HCT116 (cell line): Measurements from ENCODE around the gene MMP23B. TPM values are rescaled to one million over a fixed set of nuclear protein-coding genes. Genes with fewer than 3 reads are reported as not detected.
"Not testable (repeated sequence)": the region's sequence is repeated elsewhere in the genome, so short reads cannot be mapped to it uniquely, and the experiment has no call there.

ENCODE experiments used
- ATAC-seq: fragments of 200-7000 bp; cut with Tn5 transposase; 2 replicates; pipeline ENCODE4 v1.9.1; 2020; ENCODE audit warnings: mild to moderate bottlenecking, moderate library complexity
- BruUV-seq: library from RNA; stranded (reverse); fragments of 400-500 nt; replicated peaks from 2 replicates; lab custom pipeline; 2021; lab: Mats Ljungman, UMichigan
- CTCF ChIA-PET: fragments of 300-600 bp; sonication (Branson Sonifier 250); formaldehyde crosslinking; loops from one replicate; lab custom pipeline; 2021; ENCODE audit warnings: antibody characterized with exemption; lab: Charles Lee
- POLR2A ChIA-PET: fragments of 300-600, 350-600 bp; sonication (Branson Sonifier 250); formaldehyde crosslinking; loops from one replicate; lab custom pipeline; 2021; ENCODE audit warnings: antibody characterized with exemption; lab: Charles Lee
- RAD21 ChIA-PET, 2 experiments: fragments of 300-600 bp; sonication (Branson Sonifier 250); formaldehyde crosslinking; loops; one replicate each; lab custom pipeline; 2023; ENCODE audit warnings: low total read pairs in 2 of 2; ENCODE audit not compliant: uncharacterized antibody in 2 of 2, unreplicated experiment in 2 of 2, low non-redundant PET in 1 of 2; lab: Charles Lee
- DNase-seq: peaks from one replicate; pipeline ENCODE4 v3.0.0-alpha.2; 2010; ENCODE audit warnings: low read depth, low spot score
- H2AFZ ChIP-seq: fragments of 200-600 bp; shearing (Covaris generic), sonication (generic); 2 replicates; pipeline ENCODE4 v1.6.1; 2017; ENCODE audit warnings: low read depth, mixed run types, mixed read lengths, antibody characterized with exemption, low read length; ENCODE audit not compliant: poor library complexity, severe bottlenecking
- H3K27ac ChIP-seq: 2 replicates; pipeline ENCODE4 v1.5.1; 2012; ENCODE audit warnings: low read depth, low read length
- H3K27me3 ChIP-seq: fragments of 200-600 bp; sonication (generic); 2 replicates; pipeline ENCODE4 v1.6.1; 2016; ENCODE audit warnings: mixed run types, low read length, mixed read lengths; ENCODE audit not compliant: insufficient read depth
- H3K36me3 ChIP-seq, 2 experiments: fragments of 200-500 bp in 1 of 2; fragments of 200-600 bp in 1 of 2; sonication (Bioruptor generic) in 1 of 2; sonication (generic) in 1 of 2; 2 replicates each; pipeline versions ENCODE4 v1.5.1 to v1.6.1; 2014 to 2016; ENCODE audit warnings: low read length in 2 of 2, inconsistent platforms in 1 of 2, mixed read lengths in 1 of 2, mixed run types in 1 of 2; ENCODE audit not compliant: insufficient read depth in 2 of 2, control insufficient read depth in 1 of 2
- H3K4me1 ChIP-seq, 2 experiments: fragments of 200-600 bp in 1 of 2; sonication (generic) in 1 of 2; 2 replicates each; pipeline versions ENCODE4 v1.5.1 to v1.6.1; 2012 to 2017; ENCODE audit warnings: low read length in 2 of 2, inconsistent platforms in 1 of 2, mild to moderate bottlenecking in 1 of 2, mixed read lengths in 1 of 2, mixed run types in 1 of 2, moderate library complexity in 1 of 2; ENCODE audit not compliant: insufficient read depth in 2 of 2, control insufficient read depth in 1 of 2
- H3K4me2 ChIP-seq: fragments of 200-600 bp; sonication (generic); 2 replicates; pipeline ENCODE4 v1.6.1; 2017; ENCODE audit warnings: mixed run types, low read length, mixed read lengths
- H3K4me3 ChIP-seq, 2 experiments: fragments of 200-600 bp in 1 of 2; sonication (generic) in 1 of 2; replicated peaks in 1 of 2; 2 replicates each; pipeline ENCODE4 v1.5.1; 2011 to 2016; ENCODE audit warnings: low read length in 2 of 2, control low read depth in 1 of 2, low read depth in 1 of 2, mild to moderate bottlenecking in 1 of 2, mixed read lengths in 1 of 2, mixed run types in 1 of 2
- H3K79me2 ChIP-seq: fragments of 200-600 bp; sonication (generic); 2 replicates; pipeline ENCODE4 v1.6.1; 2017; ENCODE audit warnings: mild to moderate bottlenecking, mixed run types, low read length, moderate library complexity, mixed read lengths; ENCODE audit not compliant: insufficient read depth
- H3K9ac ChIP-seq: fragments of 200-600 bp; sonication (generic); 2 replicates; pipeline ENCODE4 v1.6.1; 2016; ENCODE audit warnings: low read length, mixed read lengths
- H3K9me2 ChIP-seq: fragments of 200-600 bp; sonication (generic), shearing (Covaris generic); 2 replicates; pipeline ENCODE4 v1.6.1; 2017; ENCODE audit warnings: mixed run types, mild to moderate bottlenecking, moderate library complexity; ENCODE audit not compliant: insufficient read depth
- H3K9me3 ChIP-seq, 2 experiments: fragments of 200-500 bp in 1 of 2; fragments of 200-600 bp in 1 of 2; sonication (Bioruptor generic) in 1 of 2; sonication (generic) in 1 of 2; 2 replicates each; pipeline ENCODE4 v1.6.1; 2014 to 2017; ENCODE audit warnings: low read length in 2 of 2, mixed read lengths in 2 of 2, inconsistent platforms in 1 of 2, low read depth in 1 of 2, mild to moderate bottlenecking in 1 of 2, mixed run types in 1 of 2, moderate library complexity in 1 of 2; ENCODE audit not compliant: control insufficient read depth in 1 of 2, insufficient read depth in 1 of 2
- H4K20me1 ChIP-seq: fragments of 200-600 bp; sonication (generic), shearing (Covaris generic); 2 replicates; pipeline ENCODE4 v1.6.1; 2017; ENCODE audit warnings: mixed run types, mild to moderate bottlenecking, moderate library complexity; ENCODE audit not compliant: insufficient read depth
- EGR1 ChIP-seq: IDR thresholded peaks from 2 replicates; pipeline ENCODE4 v1.6.1; 2012; ENCODE audit warnings: low read depth
- EZH2 ChIP-seq: fragments of 200-600 bp; sonication (generic); IDR thresholded peaks from 2 replicates; pipeline ENCODE4 v1.6.1; 2017; ENCODE audit warnings: antibody characterized with exemption, mixed run types
- FOSL1 ChIP-seq: IDR thresholded peaks from 2 replicates; pipeline ENCODE4 v1.6.1; 2012; ENCODE audit warnings: low read depth
- SRF ChIP-seq: IDR thresholded peaks from 2 replicates; pipeline ENCODE4 v1.6.1; 2012; ENCODE audit warnings: low read depth
- intact Hi-C: fragments of 100-400 bp; cut with micrococcal nuclease; formaldehyde crosslinking; loops from 2 replicates; pipeline ENCODE4 v1.10.0; 2022
- total RNA-seq: library from RNA; stranded (reverse); gene quantifications from one replicate; pipeline ENCODE4 v1.2.1, GENCODE V29; 2021; ENCODE audit not compliant: unreplicated experiment
- TF ChIP-seq, protein P1 (sequence below): IDR thresholded peaks from 2 replicates; pipeline ENCODE4 v1.6.1; 2012; ENCODE audit warnings: low read depth

Gene MMP23B
- total RNA-seq, 1 experiment from 2014 or later = 8.7 TPM

DNA sequence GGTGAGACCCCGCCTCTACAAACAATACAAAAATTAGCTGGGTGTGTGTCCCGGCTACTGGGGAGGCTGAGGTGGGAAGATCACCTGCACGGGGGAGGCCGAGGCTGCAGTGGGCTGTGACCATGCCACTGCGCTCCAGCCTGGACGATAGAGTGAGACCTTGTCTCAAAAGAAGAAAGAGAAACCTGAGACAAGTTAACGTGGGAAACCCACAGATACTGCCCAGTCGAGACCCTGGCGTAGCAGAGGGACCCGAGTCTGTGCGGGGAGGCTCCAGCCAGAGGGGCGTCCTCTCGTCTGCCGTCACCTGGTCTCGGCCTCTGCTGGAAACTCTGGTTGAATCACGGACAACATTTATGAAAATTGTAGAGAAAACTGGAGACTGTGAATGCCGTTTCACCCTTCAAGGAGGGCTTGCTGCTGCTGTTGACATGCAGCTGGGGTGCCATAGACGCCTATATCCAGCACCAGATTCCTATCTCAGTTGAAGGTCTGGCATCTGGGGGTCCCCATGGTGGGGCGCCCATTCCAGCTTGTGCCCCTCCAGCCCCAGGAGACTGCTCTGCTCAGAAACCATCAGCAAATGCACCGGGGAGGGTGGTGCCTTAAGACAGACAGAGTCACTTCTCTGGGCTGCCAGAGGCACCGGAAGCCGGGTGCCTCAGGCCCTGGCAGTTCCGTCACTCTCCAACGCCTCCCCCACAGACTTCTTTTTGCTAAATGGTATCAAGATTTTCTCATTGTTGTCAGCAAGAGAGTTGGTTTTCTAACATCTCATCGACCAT is 40.4 kb downstream of the MMP23B start (continued):
- TF ChIP-seq, protein P1, sequence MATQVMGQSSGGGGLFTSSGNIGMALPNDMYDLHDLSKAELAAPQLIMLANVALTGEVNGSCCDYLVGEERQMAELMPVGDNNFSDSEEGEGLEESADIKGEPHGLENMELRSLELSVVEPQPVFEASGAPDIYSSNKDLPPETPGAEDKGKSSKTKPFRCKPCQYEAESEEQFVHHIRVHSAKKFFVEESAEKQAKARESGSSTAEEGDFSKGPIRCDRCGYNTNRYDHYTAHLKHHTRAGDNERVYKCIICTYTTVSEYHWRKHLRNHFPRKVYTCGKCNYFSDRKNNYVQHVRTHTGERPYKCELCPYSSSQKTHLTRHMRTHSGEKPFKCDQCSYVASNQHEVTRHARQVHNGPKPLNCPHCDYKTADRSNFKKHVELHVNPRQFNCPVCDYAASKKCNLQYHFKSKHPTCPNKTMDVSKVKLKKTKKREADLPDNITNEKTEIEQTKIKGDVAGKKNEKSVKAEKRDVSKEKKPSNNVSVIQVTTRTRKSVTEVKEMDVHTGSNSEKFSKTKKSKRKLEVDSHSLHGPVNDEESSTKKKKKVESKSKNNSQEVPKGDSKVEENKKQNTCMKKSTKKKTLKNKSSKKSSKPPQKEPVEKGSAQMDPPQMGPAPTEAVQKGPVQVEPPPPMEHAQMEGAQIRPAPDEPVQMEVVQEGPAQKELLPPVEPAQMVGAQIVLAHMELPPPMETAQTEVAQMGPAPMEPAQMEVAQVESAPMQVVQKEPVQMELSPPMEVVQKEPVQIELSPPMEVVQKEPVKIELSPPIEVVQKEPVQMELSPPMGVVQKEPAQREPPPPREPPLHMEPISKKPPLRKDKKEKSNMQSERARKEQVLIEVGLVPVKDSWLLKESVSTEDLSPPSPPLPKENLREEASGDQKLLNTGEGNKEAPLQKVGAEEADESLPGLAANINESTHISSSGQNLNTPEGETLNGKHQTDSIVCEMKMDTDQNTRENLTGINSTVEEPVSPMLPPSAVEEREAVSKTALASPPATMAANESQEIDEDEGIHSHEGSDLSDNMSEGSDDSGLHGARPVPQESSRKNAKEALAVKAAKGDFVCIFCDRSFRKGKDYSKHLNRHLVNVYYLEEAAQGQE = no peak
- no peak for TF ChIP-seq EGR1
- no peak for TF ChIP-seq EZH2
- TF ChIP-seq SRF = no peak
- TF ChIP-seq FOSL1 = no peak
- TF ChIP-seq, all 23 proteins: peak for 0

DNA sequence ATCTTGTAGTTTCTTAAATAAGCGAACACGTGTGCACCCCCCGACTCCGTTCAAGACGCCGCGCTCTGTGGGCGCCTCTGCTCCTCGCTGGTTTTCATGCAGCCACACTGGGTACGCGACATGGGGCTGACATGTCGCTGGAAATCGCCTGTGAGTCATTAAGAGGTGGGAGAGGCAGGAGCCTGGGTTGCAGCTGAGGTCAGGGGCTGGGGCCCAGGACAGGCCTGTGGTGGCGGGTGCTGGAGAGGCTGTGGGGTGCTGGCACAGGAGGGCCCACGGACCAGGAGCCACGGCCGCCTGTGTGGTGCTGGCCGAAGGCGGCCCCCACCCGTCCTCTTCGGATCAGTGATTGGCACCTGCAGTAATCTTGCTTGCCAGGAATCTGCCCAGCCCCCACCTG is 42.8 kb downstream of the MMP23B start:
- H3K4me3 ChIP-seq, CTCF ChIA-PET, intact Hi-C loops, BruUV-seq, H3K4me1 ChIP-seq, H3K9ac ChIP-seq, POLR2A ChIA-PET, H3K79me2 ChIP-seq, H3K9me3 ChIP-seq, H4K20me1 ChIP-seq, RAD21 ChIA-PET, H3K27ac ChIP-seq, ATAC-seq, DNase-seq, H3K4me2 ChIP-seq, H3K27me3 ChIP-seq, H3K36me3 ChIP-seq, H3K9me2 ChIP-seq, H2AFZ ChIP-seq: not testable (repeated sequence)

DNA sequence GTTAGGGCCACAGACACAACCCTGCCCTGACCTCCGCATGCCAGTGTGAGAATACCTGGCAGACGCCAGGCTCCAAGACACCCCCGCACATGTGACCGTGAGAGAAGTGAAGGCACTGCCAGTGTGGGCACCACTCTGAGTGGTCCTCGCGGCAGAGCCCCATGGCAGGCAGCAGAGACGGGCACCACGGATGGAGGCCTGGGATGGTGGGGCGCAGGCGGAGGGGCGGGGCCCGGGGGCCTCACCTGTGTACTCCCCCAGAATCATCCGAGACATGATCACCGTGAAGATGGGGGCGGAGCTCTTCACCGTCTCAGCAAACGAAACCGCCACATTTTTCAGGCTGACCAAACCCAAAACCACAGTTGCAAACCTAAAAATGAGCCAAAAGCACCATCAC is 43.2 kb downstream of the MMP23B start:
- H2AFZ ChIP-seq, H4K20me1 ChIP-seq, H3K79me2 ChIP-seq, H3K27me3 ChIP-seq, ATAC-seq, H3K9me3 ChIP-seq, H3K9me2 ChIP-seq, RAD21 ChIA-PET, H3K4me2 ChIP-seq, BruUV-seq, H3K4me1 ChIP-seq, CTCF ChIA-PET, H3K27ac ChIP-seq, H3K36me3 ChIP-seq, H3K4me3 ChIP-seq, POLR2A ChIA-PET, H3K9ac ChIP-seq, DNase-seq, intact Hi-C loops: not testable (repeated sequence)

DNA sequence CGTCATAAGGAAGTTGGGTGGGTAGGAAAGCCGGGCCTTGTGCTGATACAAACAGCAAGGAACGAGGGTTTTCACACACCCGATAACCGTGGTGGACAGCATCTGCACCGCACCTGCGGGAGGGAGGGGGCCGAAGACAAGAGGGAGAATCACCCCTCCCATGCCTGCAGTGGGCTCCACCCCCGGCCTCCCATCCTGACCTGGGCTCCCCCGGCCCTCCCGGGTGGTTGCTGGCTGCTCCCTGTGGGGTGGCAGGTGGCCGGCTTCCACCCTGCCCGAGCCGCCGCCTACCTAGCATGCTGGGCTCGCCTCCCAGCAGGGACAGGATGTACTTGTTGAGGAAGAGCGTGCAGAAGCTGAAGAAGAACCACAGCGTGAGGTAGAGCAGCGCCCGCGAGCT is 44.1 kb downstream of the MMP23B start:
- CTCF ChIA-PET = not testable (repeated sequence)

More for the DNA sequence above, 44.1 kb downstream of the MMP23B start:
- H3K36me3 ChIP-seq, H3K9me3 ChIP-seq, H3K4me3 ChIP-seq, POLR2A ChIA-PET, H4K20me1 ChIP-seq, ATAC-seq, H3K9ac ChIP-seq, H2AFZ ChIP-seq, DNase-seq, H3K27me3 ChIP-seq, H3K9me2 ChIP-seq, BruUV-seq, H3K4me2 ChIP-seq, RAD21 ChIA-PET, H3K27ac ChIP-seq, H3K4me1 ChIP-seq, intact Hi-C loops, H3K79me2 ChIP-seq: not testable (repeated sequence)
